ENCODE results near the gene P3H4.

P3H4 gene

DNA sequence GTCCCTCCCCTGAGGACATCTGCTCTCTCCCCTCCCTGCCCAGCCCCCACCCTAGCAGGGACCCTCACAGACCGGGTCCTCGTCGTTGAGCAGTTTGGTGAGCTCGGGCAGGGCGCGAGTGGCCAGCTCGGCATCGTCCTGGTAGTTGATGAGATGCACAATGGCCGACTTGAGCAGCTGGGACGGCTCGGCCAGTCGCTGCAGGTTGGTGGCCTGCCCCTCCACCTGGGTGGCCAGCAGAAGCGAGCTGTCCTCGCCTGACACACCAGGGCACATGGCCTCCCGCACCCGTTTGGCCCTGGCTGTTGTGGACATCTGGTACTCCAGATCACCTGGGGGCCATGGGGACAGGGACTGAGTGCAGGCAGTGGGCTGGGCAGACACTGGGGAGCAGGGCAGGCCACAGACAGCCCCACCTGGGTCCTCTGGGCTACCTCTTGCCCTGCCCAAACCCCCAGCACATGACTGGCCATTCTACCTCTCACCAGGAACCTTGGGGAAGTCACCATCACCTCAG lies 42.3 kb downstream of the P3H4 start:
- no peak for DNase-seq

DNA sequence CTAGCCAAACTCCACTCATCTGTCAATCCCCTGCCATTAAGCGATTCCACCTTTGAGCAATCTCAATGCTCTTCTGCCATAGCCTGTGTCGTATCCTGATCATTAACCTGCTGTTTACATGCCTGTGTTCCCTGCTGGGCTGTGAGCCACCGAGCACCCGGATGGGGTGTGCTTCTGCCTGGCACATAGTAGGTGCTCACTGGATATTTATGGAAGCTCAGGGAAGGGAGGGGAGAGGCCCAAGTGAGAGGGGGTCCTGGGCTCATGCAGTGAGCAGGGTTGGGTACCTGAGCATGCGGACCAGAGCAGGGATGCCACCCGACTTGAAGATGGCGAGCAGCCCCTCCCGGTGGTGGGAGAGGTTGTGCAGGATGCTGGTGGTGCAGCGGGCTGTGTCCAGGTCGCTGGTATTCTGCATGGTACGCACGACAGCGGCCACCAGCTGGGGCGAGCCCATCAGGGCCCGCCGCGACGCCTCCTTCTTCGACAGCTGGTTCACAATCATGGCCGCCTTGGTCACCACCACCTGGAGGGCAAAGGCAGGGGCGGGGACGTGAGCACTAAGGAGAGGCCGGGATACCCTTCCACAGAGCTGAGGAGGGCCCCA lies 43.0 kb downstream of the P3H4 start:
- no peak for DNase-seq

DNA sequence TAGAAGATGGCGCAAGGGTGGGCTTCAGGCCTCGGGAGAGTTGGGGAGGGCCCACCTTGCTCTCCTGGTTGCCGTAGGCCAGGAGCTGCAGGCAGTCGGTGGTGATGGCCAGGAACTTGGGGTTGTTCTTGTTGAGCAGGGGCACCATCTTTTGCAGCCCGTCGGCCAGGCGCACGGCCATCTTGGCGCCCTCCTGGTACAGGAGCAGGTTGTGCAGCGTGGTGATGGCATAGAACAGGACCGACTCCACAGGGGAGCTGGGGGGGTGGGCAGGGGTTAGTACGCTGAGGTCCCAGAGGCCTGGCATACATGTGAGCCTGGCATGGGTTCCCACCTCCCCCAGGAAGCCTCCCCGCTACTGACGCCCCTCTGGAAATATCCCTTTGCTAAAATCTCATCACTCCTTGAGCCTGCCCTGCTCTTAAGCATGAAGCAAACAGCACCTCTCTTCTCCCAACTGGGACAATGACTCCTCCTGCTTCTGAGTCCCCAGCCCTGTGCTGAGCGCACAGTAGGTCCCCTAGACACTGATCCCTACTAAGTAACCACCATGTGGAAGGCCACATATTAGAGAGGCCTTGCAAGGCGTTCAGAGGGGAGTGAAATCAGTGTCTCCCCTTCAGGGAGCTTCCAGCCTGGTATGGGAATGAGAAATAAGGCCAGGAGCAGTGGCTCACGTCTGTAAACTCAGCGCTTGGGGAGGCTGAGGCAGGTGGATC lies 44.3 kb downstream of the P3H4 start:
- no peak for DNase-seq

DNA sequence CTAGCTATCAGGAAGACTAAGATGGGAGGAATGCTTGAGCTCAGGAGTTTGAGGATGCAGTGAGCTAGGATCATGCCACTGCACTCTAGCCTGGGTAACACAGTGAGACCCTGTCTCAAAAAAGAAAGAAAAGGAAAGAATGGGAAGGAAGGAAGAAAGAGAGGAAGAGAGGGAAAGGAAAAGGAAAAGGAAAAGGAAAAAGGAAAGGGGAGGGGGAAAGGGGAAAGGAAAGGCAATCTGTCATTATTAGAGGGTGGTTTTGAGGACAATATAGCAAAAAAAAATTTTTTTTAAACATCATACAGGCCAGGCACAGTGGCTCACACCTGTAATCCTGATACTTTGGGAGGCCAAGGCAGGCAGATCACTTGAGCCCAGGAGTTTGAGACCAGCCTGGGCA lies 45.6 kb downstream of the P3H4 start:
- DNase-seq, result no peak

DNA sequence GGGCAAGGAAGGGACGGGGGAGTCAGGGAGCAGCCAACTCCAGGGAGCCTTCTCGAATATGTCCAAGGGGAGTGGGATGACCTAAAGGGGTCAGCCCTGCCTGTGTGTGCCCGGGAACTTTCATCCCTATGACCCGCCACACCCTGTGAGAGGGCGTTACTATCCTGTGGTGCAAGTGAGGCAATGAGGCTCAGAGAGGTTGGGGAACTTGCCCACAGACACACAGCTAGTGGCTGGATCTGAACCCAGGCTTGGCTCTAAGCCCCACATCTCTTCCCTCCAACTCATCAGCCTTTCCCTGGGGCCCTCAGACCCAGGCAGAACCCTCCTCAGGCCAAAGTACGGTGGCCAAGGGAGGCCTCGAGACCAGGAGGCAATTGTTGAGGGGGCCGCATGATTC lies 48.4 kb downstream of the P3H4 start:
- no peak for DNase-seq

DNA sequence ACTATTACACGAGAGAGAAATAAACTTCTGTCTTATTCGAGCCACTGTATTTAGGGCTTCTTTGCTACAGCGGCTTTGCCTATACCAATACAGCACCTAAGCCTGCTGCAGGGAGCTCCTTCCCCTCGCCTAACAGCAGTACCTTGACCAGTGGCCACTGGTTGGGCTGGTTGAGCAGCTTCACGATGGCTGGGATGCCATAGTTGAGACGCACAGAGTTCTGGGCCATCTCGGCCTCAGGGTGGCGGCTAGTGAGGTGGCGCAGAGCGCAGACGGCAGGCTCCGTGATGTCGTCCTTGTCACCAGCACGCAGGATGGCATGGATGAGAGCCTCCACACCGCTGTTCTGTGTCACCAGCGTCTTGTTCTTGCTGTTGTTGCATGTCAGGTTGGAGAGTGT lies 48.9 kb downstream of the P3H4 start:
- no peak for DNase-seq

DNA sequence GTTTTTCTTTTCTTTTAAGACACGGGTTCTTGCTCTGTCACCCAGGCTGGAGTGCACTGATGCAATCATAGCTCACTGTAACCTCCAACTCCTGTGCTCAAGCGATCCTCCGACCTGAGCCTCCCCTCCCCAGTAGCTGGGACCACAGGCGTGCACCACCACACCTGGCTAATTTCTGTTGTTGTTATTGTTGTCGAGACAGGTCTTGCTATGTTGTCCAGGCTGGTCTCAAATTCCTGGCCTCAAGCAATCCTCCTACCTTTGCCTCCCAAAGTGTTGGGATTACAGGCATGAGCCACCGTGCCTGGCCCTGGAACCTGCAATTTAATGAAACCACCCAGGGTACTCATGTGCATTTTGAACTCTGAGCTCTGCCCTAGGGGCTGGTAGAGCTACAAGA lies 49.4 kb downstream of the P3H4 start:
- DNase-seq, result no peak

DNA sequence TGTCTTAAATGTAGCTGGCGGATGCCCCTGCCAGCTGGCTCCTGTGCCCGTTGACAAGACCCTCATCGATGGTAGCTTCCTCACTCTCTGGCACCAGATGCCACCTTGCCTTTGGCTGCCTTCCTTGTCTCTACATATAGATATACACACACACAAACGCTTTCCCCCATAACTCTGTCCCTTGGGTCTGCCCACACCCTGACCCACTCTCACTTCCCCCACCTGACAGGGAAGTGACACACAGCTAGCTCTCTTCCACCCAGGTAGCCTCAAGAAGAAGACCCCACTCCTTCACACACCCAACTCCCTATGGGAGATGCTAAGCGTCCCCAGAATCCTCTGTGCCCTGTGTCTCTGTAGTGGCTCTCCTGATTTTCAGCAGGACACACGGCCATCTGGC lies 50.9 kb downstream of the P3H4 start:
- DNase-seq, result no peak

DNA sequence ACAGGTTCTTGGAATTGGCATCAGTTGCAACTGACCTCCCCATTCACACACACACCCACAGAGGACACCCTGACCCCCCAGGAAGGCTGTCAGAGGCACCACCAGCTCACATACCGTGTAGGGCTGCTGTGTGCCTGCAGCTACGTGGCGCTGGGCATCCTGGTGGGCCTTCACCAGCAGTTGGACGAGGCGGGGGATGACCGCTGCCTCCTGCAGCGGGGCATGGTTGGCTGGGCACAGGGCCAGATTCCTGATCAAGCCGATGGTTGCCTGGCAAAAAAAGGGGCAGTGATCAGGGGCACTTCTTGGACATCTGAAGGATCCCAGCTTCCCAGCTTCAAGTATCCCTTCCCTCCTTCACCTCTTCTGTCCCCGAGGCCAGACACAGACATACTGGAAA lies 53.1 kb downstream of the P3H4 start:
- DNase-seq, result no peak

DNA sequence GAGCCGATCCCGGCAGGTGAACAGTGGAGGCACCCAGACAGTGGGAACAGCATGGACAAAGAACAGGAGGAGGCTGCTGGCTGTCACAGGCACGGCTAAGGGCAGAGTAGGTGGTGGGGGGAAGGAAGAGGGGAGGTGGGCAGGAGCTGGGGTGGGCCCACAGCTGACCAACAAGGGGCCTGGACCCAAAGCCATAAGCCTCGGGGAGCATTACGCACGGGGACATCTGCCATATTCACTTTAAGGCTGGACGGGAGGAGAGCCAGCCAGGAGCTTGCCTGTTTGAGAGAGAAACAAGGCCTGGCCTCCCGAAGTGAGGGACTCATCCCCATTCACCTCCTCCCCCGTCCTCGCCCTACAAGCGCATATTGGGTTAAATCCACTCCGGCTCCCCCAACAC lies 57.7 kb downstream of the P3H4 start:
- no peak for DNase-seq
